ENCODE data around the gene C17orf100. TPM values are rescaled to one million over a fixed set of nuclear protein-coding genes. Genes with fewer than 3 reads are reported as not detected.

The C17orf100 gene
- total RNA-seq, 2 donors from 2014 or later = 0.63 TPM; not detected in 1

DNA sequence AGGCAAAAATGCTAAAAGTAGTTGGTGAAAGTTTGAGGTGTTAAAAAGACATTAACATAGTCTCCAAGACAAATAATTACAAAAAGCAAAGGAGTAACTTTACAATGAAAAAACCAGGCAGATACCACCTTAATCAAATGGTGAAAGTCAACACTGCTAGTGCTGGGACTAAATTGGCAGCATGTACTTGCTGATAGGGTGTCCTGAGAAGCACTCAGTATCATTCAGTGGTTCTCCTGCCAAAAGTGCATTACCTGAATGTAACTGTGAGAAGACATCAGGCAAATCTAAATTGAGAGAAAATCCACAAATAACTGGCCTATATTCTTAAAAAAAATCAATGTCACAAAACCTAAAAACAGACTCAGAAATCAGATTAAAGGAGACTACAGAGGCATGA lies 19.0 kb upstream of the C17orf100 start:
- H3K4me1 ChIP-seq = peaks cover 0 to 5% of the 10 kb centered on the region in 2 donors
- no peak for TF ChIP-seq CTCF (IDR thresholded peaks at IDR 0.05)
- H3K9me3 ChIP-seq = no peaks in the 10 kb centered on the region
- H3K27ac ChIP-seq = no peak overlapping the region
- no peak for DNase-seq (ENCODE audit: low spot score)
- no peaks in the 10 kb centered on the region for H3K27me3 ChIP-seq
- H3K4me3 ChIP-seq = no peak overlapping the region
- peaks cover 23% of the 10 kb centered on the region for H3K36me3 ChIP-seq

GRCh38 chr17:6633263-6633662 lies 18.3 kb upstream of the C17orf100 start:
- Histone ChIP-seq H3K4me3 (no peak overlapping the region), H3K36me3 (peaks cover 17% of the 10 kb centered on the region), H3K27me3 (no peaks in the 10 kb centered on the region), H3K9me3 (no peaks in the 10 kb centered on the region), H3K4me1 (peaks cover 0 to 9% of the 10 kb centered on the region in 2 donors), H3K27ac (no peak overlapping the region)
- DNase-seq (ENCODE audit: low spot score) = no peak
- TF ChIP-seq CTCF (IDR thresholded peaks at IDR 0.05) = no peak

DNA sequence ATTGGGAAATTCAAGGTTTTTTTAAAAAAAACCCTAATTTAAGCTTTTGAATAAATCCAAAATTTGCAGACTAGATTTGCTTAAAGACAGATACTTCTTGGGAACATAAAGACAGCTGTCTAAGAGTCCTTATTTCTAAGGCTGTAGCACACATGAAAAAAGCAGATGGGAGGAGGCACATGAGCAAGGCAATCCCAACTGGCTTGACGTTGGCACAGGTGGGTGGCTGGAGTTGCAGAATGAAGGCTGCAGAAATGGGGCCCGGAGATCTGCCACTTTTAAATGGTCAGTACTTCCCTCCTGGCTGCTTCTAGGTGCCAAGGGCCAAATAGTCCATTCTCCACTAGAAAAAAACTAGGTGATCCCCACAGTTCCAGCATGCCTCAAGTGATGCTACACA lies 15.5 kb upstream of the C17orf100 start:
- Histone ChIP-seq H3K9me3 (no peaks in the 10 kb centered on the region), H3K27ac (no peak overlapping the region), H3K4me1 (peaks cover 0 to 27% of the 10 kb centered on the region in 2 donors), H3K27me3 (no peaks in the 10 kb centered on the region), H3K4me3 (no peak overlapping the region), H3K36me3 (peaks cover 14% of the 10 kb centered on the region)
- DNase-seq (ENCODE audit: low spot score) = no peak
- no peak for TF ChIP-seq CTCF (IDR thresholded peaks at IDR 0.05)

DNA sequence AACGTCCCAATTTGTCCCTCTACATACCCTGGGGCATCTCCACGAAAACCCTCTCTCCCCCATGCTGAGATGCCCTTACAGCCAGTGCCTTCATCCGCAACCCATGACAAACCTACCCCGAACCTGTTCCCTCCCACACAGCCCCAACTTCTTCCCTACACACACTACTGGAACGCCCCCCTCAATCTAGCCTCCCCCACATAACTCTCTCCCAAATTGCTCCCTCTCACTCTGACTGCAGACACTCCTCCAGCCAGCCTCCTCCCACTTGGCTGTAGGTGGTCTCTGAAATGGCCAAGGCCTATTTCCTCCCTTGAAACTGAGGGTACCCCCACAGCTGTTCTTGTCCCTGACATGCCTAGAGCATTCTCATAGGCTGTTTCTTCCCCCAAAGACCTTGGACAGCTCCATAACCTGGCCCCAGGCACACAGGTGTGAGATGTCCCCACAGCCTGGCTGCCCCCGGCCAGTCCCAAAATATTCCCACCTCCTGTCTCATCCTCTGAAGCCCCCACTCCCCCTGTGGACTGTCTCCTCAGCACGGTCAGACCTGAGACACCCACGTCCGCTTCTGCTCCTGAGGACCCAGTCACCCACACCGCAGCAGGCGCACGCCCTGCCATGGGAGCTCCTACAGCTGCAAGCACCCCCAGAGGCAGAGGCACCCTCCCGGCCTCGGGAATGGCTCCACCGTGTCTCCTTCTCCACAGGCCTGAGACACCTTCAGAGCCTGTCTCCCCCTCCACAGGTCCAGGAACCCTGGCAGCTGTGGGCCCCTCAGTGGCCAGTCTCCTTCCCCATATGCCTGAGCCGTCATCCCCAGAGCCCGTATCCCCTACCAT lies 14.7 kb upstream of the C17orf100 start:
- Histone ChIP-seq H3K27me3 (no peaks in the 10 kb centered on the region), H3K9me3 (no peaks in the 10 kb centered on the region), H3K4me3 (no peak overlapping the region), H3K27ac (no peak overlapping the region), H3K4me1 (peaks cover 0 to 34% of the 10 kb centered on the region in 2 donors), H3K36me3 (peaks cover 14% of the 10 kb centered on the region)
- TF ChIP-seq CTCF (IDR thresholded peaks at IDR 0.05) = no peak
- no peak for DNase-seq (ENCODE audit: low spot score)

DNA sequence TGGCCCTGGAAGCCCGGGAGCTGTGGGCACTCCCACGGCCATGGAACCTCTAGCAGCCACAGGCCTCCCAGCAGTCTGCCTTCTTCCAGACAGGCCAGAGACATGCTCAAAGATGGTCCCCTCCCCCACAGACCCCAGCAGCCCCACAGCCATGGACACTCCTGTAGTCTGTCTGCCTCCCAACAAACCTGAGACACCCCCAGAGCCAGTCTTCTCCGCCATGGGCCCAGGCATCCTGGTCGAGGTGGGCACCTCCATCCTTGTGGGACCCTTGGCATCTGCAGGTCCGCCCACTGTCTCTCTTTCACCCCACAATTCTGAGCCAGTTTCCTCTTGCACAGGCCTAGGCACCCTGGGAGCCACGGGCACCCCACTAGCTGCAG lies 14.1 kb upstream of the C17orf100 start:
- no peak for TF ChIP-seq CTCF (IDR thresholded peaks at IDR 0.05)
- Histone ChIP-seq H3K4me1 (peaks cover 0 to 37% of the 10 kb centered on the region in 2 donors), H3K9me3 (no peaks in the 10 kb centered on the region), H3K4me3 (no peak overlapping the region), H3K27me3 (no peaks in the 10 kb centered on the region), H3K36me3 (peaks cover 10% of the 10 kb centered on the region), H3K27ac (no peak overlapping the region)
- no peak for DNase-seq (ENCODE audit: low spot score)
